Cardiac muscle cell (in vitro differentiated cells and primary cell): ENCODE measurements around the gene SS18. TPM values are rescaled to one million over a fixed set of nuclear protein-coding genes. Genes with fewer than 3 reads are reported as not detected.
A peak's percentile ranks its signal among the peaks of the same experiment; 100 is the strongest.

ENCODE experiments used
- DNase-seq, 2 donors: peaks; one replicate each; pipeline versions ENCODE4 v3.0.0 to v3.0.0-alpha.2; 2010 to 2017; ENCODE audit warnings: low read depth in 1 of 2, low spot score in 1 of 2
- H3K27ac ChIP-seq: fragments of 200-600 bp; sonication (generic); 2 replicates; pipeline ENCODE4 v1.5.1; 2016
- H3K27me3 ChIP-seq: fragments of 200-600 bp; sonication (generic); 2 replicates; pipeline ENCODE4 v1.6.0; 2016; ENCODE audit warnings: control low read depth
- H3K36me3 ChIP-seq: fragments of 200-600 bp; sonication (generic); 2 replicates; pipeline ENCODE4 v1.5.1; 2016; ENCODE audit warnings: control low read depth
- H3K4me1 ChIP-seq: fragments of 200-600 bp; sonication (generic); 2 replicates; pipeline ENCODE4 v1.8.1; 2017; ENCODE audit warnings: low read depth, mild to moderate bottlenecking, mixed run types
- H3K4me3 ChIP-seq: fragments of 200-600 bp; sonication (generic); 2 replicates; pipeline ENCODE4 v1.5.1; 2016; ENCODE audit warnings: mild to moderate bottlenecking
- H3K9me3 ChIP-seq: fragments of 200-600 bp; sonication (generic); 2 replicates; pipeline ENCODE4 v1.5.1; 2017; ENCODE audit warnings: low read depth, mild to moderate bottlenecking, control low read depth
- polyA plus RNA-seq: library from polyadenylated mRNA; unstranded; fragments of >200 nt; fragmentation: Nextera tagmentation; extraction: Ambion mirVana; gene quantifications from 2 replicates; pipeline ENCODE4 v1.2.1, GENCODE V29; 2016
- total RNA-seq: library from RNA; depleted of rRNA; stranded (reverse); fragments of >200 nt; gene quantifications from 2 replicates; pipeline ENCODE4 v1.2.3, GENCODE V29; 2016
- TF ChIP-seq, protein P1 (sequence below): IDR thresholded peaks from 2 replicates; pipeline ENCODE4 v1.5.1; 2012; ENCODE audit warnings: low read depth, mild to moderate bottlenecking, low read length

SS18 gene
- total and polyA plus RNA-seq, 2 experiments from 2014 or later, result 84.0 to 148 TPM

DNA sequence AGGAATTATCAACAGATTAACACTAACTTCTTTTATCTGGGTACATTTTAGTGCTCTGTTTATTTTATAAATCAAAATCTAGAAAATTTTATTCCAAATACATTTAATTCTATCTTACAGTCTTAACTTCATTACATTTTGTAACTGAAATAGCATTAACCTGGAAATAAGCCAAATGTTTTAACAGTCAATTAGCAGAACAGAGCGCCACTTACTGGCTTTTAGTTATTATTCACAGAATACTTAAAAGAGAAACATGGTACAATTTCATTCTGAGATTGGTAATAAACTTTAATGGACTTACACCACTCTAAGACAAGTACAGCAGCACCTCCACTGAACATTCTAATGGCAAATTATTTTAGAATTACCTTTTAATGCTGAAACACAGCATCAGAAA, 38.6 kb downstream of the SS18 start:
- Histone ChIP-seq H3K4me3 (no peak overlapping the region), H3K4me1 (peaks cover 6% of the 10 kb centered on the region), H3K27me3 (no peaks in the 10 kb centered on the region), H3K36me3 (peaks cover 11% of the 10 kb centered on the region), H3K9me3 (no peaks in the 10 kb centered on the region), H3K27ac (no peak overlapping the region)
- TF ChIP-seq, protein P1, sequence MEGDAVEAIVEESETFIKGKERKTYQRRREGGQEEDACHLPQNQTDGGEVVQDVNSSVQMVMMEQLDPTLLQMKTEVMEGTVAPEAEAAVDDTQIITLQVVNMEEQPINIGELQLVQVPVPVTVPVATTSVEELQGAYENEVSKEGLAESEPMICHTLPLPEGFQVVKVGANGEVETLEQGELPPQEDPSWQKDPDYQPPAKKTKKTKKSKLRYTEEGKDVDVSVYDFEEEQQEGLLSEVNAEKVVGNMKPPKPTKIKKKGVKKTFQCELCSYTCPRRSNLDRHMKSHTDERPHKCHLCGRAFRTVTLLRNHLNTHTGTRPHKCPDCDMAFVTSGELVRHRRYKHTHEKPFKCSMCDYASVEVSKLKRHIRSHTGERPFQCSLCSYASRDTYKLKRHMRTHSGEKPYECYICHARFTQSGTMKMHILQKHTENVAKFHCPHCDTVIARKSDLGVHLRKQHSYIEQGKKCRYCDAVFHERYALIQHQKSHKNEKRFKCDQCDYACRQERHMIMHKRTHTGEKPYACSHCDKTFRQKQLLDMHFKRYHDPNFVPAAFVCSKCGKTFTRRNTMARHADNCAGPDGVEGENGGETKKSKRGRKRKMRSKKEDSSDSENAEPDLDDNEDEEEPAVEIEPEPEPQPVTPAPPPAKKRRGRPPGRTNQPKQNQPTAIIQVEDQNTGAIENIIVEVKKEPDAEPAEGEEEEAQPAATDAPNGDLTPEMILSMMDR, result no peak
- peak in 1 of 2 donors; percentile 7 for DNase-seq

DNA sequence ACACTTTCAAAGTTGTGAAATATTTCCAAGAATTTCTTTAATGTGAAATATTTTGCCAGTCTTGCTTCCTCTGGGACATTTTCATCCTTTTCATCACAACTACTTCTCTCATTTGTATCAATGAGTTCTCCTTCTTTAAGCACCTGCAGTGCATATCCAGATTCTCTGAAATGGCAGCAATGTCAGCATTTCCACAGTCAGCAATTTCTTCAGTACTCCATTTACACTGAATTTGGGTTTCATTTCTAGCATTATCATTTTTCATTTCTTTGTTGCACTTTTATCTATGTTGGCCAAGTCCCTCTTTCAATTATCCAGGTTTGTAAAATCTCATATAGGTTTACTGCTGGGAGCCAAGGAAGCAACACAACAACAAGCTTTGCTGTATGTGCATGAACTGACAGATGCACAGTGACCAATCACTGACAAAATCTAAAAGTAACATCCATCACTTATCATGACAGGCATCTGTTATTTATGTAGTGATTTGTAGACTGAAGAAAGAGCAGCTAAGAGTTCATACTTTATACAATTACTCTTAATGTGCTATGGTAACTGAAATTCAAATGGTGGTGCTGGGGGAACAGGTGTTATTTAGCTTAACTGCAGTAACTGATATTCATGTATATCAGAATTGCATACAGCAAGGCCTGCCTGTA, 43.9 kb downstream of the SS18 start:
- Histone ChIP-seq H3K27me3 (no peaks in the 10 kb centered on the region), H3K4me1 (peaks cover 6% of the 10 kb centered on the region), H3K9me3 (no peaks in the 10 kb centered on the region), H3K36me3 (no peaks in the 10 kb centered on the region), H3K4me3 (no peak overlapping the region), H3K27ac (no peak overlapping the region)
- DNase-seq, result no peak
- TF ChIP-seq, protein P1, result no peak

DNA sequence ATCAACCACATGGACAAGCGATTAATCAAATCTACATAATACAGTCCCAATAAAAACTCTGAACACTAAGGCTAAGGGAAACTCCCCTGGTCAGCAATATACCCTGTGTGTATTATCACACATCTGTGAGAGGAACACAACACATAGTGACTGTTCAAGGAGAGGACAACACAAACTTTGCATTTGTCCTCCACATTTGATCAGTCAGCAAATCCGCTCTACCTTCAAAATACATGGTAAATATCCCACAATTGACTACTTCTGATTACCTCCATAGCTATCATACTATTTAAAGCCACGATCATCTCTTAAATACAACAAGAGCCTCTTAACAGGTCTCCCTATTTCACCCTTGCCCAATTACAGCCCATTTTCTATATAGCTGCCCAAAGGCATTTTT, 45.6 kb downstream of the SS18 start:
- TF ChIP-seq, protein P1, result no peak
- DNase-seq, result no peak
- no peaks in the 10 kb centered on the region for H3K9me3 ChIP-seq
- H3K27me3 ChIP-seq, result no peaks in the 10 kb centered on the region
- H3K4me3 ChIP-seq, result no peak overlapping the region
- H3K27ac ChIP-seq, result no peak overlapping the region
- peaks cover 8% of the 10 kb centered on the region for H3K4me1 ChIP-seq
- no peaks in the 10 kb centered on the region for H3K36me3 ChIP-seq

DNA sequence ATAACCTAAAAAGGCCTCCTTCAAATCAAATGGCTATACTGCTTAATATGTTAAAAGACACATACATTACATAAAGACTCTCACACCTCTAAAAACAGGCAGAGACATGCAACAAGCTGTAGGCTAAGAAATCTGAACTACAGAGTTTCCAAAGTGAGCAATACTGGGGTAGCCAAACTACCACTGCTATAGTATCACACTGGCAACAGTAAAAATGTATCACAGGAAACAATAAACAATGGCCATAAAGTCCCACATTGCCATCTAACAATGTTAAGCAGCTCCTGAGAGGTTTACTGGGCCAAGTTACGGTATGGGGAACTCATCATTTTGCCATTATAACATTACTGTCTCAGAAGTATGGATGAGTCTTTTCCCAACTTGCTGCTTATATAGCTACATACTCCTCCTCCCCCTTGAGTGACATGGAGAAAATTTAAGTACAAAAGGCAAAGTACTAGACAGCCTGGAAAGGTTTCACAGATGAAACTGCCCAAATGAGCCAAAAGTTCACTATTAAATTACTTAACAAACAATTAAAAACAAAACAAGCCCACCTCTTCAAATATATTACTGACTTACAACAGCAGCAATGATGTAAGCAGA, 50.3 kb downstream of the SS18 start:
- TF ChIP-seq, protein P1, result no peak

DNA sequence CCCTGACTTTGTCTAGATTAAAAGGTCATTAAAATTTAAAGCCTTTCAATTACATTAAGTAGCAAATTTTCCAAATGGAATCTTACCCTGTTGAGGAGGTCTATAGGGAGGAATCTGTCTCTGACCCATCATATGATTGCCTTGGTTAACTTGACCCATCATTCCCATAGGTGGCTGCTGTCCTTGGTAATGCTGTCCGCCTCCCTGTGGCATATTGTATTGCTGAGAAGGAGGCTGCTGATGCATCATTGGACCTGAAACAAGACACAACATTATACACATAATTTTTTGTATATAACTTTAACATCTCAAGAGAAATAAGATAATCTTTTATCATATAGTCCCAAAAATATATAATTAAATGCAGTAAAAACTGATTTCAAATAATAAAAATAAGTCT, 51.2 kb downstream of the SS18 start:
- no peak overlapping the region for H3K4me3 ChIP-seq
- TF ChIP-seq, protein P1, result no peak
- H3K36me3 ChIP-seq, result peaks cover 36% of the 10 kb centered on the region

More for the DNA sequence above, 50.3 kb downstream of the SS18 start:
- Histone ChIP-seq H3K4me3 (no peak overlapping the region), H3K27me3 (no peaks in the 10 kb centered on the region), H3K36me3 (peaks cover 27% of the 10 kb centered on the region), H3K27ac (no peak overlapping the region), H3K4me1 (peaks cover 8% of the 10 kb centered on the region), H3K9me3 (no peaks in the 10 kb centered on the region)
- no peak for DNase-seq

More for the DNA sequence above, 51.2 kb downstream of the SS18 start:
- peaks cover 8% of the 10 kb centered on the region for H3K4me1 ChIP-seq
- H3K27ac ChIP-seq, result no peak overlapping the region
- no peaks in the 10 kb centered on the region for H3K9me3 ChIP-seq
- no peaks in the 10 kb centered on the region for H3K27me3 ChIP-seq
- no peak for DNase-seq
